HG03045 (cell line): ENCODE data around the gene APIP.

Experiments
- ATAC-seq: cut with Tn5 transposase; IDR thresholded peaks from one replicate; pipeline ENCODE4 v1.9.1; 2021; ENCODE audit warnings: mild to moderate bottlenecking, moderate library complexity; ENCODE audit not compliant: unreplicated experiment

Gene APIP

GRCh38 chr11:34844463-34845112, 71.6 kb downstream of the APIP start:
- ATAC-seq = no peak

- no peak for ATAC-seq
Observed at GRCh38 chr11:34843271-34843670, 72.9 kb downstream of the APIP start.

DNA sequence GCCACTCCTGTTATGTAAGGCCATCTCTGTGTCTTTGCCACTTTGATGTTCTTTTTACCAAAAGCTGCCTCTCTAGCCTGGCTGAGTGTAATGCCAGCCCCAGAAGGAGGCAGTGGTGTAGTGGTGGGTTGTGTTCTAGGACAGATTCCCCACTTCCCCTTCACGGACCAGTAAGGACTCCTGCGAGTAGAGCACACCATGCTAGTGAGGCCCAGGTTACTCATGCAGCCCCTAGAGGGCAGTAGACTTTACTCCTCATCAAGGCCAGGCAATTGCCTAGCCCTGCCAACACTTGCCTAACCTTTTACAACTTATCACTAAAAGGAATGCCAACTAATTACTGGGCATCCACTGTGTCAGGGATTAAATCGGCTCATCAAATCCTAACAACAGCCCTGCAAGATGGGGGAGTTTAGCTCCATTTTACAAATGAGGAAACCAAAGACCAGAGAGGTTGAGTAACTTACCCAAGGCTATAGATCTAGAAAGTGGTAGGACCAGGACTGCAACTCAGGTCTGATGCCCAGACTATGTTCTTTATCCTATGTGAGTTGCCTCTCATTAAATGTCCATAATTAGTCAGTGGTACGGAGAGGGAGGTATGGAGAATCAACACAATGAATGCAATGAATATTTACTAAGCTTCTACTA, 75.3 kb downstream of the APIP start:
- no peak for ATAC-seq

GRCh38 chr11:34839969-34840368, 76.2 kb downstream of the APIP start:
- ATAC-seq = no peak

DNA sequence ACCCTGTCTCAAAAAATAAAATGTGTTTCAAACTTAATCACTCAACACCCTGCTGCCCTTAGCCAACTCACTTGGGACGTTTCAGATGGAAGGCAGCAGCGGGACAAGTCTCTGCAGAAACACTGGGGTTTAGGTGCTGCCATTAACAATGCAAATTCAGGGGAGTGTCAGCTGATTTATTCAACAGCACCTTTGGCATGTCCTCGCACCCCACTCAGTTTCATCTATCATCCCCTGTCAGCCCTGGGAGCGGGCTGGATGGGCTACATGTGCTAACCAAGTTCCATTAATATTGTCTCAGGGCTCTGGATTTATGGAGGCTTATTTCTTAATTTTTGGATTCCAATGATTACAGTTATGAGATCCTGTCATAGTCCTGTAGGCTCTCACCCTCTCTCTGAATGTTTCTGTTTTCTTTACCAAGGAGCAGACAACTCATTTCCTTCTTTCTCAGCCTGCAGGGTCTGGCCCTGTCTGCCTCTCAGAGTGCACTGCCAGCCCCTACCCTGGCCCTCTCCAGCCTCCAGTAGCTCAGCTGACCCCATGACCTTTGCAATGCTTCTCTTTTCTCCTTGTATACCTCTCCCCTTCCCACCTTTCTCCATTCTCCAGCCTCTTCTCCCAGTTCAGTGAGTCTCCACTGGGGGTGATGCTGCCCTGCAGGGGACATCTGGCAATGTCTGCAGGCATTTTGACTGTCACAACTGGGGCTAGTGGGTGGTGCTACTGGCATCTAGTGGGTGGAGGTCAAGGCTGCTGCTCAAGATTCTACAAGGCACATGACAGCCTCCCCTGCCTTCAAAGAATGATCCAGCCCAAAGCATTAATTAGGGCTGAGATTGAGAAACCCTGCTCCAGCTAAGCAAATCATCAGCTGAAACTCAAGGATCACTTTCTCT, 79.0 kb downstream of the APIP start:
- no peak for ATAC-seq

DNA sequence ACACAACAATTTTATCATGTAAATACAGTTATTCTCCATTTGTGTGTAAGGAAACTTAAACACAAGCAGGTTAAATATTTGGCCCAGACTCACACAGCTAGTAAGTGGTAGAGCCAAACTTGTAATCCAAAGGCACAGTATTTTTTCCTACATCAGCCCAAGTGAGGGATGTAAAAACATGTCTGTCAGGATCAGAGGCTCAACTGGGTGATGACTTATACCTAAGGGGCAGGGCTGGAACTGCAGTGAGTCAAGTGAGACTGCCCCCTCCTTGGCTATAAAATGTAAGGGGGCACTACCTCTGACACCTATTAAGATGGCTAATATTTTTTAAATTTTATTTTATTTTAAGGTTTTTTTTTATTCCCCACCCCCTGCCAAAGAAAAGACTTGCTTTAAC, 82.6 kb downstream of the APIP start:
- no peak for ATAC-seq
